Endodermal cell (in vitro differentiated cells): Measurements from ENCODE around the gene JAZF1. TPM values are rescaled to one million over a fixed set of nuclear protein-coding genes. Genes with fewer than 3 reads are reported as not detected.

ENCODE experiments used
- DNase-seq: peaks from one replicate; pipeline ENCODE4 v3.0.0-alpha.2; 2017
- H3K27ac ChIP-seq: 2 replicates; pipeline ENCODE4 v1.5.1; 2013; ENCODE audit warnings: mild to moderate bottlenecking, low read depth, low read length, moderate library complexity
- H3K27me3 ChIP-seq: 2 replicates; pipeline ENCODE4 v1.6.1; 2013; ENCODE audit warnings: mild to moderate bottlenecking, low read length, moderate library complexity; ENCODE audit not compliant: insufficient read depth, control insufficient read depth, poor library complexity, severe bottlenecking
- H3K36me3 ChIP-seq: 2 replicates; pipeline ENCODE4 v1.7.0; 2013; ENCODE audit warnings: mild to moderate bottlenecking, low read length, moderate library complexity; ENCODE audit not compliant: control insufficient read depth, insufficient read depth
- H3K4me1 ChIP-seq: one replicate; pipeline ENCODE4 v1.7.0; 2013; ENCODE audit warnings: low read length; ENCODE audit not compliant: control insufficient read depth, insufficient read depth
- H3K4me3 ChIP-seq: 2 replicates; pipeline ENCODE4 v1.5.1; 2013; ENCODE audit warnings: mild to moderate bottlenecking, low read length, moderate library complexity
- H3K9ac ChIP-seq: 2 replicates; pipeline ENCODE4 v1.6.1; 2013; ENCODE audit warnings: mild to moderate bottlenecking, low read length, moderate library complexity; ENCODE audit not compliant: poor library complexity, severe bottlenecking; ENCODE audit errors: extremely low read depth
- H3K9me3 ChIP-seq: 2 replicates; pipeline ENCODE4 v1.6.1; 2013; ENCODE audit warnings: mild to moderate bottlenecking, low read length, moderate library complexity; ENCODE audit not compliant: control insufficient read depth
- H3K27ac Mint-ChIP-seq: 2 replicates; pipeline ENCODE4 v1.8.0; 2020; ENCODE audit warnings: mixed read lengths
- H3K27me3 Mint-ChIP-seq: 2 replicates; pipeline ENCODE4 v1.8.0; 2021; ENCODE audit warnings: mild to moderate bottlenecking, mixed read lengths; ENCODE audit not compliant: insufficient read depth
- H3K36me3 Mint-ChIP-seq: 2 replicates; pipeline ENCODE4 v1.8.0; 2020; ENCODE audit warnings: low read depth, mixed read lengths
- H3K4me1 Mint-ChIP-seq: 2 replicates; pipeline ENCODE4 v1.8.0; 2020; ENCODE audit warnings: mixed read lengths
- H3K4me3 Mint-ChIP-seq: 2 replicates; pipeline ENCODE4 v1.8.0; 2020; ENCODE audit warnings: mild to moderate bottlenecking, moderate library complexity, mixed read lengths
- H3K9me3 Mint-ChIP-seq: 2 replicates; pipeline ENCODE4 v1.8.0; 2020; ENCODE audit warnings: mild to moderate bottlenecking, mixed read lengths
- WGBS, 2 experiments: methylation state at CpG; one replicate each; pipeline versions ENCODE4 v1.1.5 to v1.1.7; 2013; ENCODE audit warnings: missing lambda C conversion rate in 2 of 2, mixed read lengths in 1 of 2; ENCODE audit not compliant: insufficient coverage in 1 of 2, insufficient read length in 1 of 2; 5-methylcytosine and 5-hydroxymethylcytosine counted together
- total RNA-seq, 2 donors: library from RNA; stranded (reverse); fragmentation: NEBNext Ultra II Directional in 1 of 2; extraction: Animal tissue kit (Norgen Biotek cat#: 25700) in 1 of 2; gene quantifications; 2 replicates in 1 of 2; 3 replicates in 1 of 2; pipeline ENCODE4 v1.2.1, GENCODE V29; 2021
- TF ChIP-seq, protein P1 (sequence below): fragments of 200-600 bp; sonication (generic); conservative IDR thresholded peaks from 2 replicates; pipeline ENCODE4 v1.5.0; 2021; ENCODE audit warnings: antibody characterized with exemption, mild to moderate bottlenecking

Gene JAZF1
- total RNA-seq, 2 donors from 2014 or later = 18.3 to 33.6 TPM

DNA sequence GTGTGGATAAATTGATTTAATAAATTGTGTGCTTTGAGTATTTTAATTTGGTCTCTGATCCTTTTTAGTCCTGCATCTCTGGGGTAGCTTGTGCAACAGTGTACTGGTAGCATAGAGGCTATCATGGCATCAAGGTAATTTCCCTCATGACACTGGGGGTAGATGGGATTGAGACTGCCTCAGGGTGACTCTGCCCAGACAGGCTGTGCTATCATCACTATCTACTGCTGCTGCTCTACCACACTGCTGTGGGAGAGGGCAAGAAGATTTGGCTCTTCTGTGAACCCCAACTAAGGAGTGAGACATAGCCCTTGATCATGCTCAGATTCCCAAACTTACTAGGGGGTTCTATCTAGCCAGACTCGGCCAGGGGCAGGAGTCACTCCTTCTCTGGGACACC, 43.6 kb upstream of the JAZF1 start:
- H3K36me3 Mint-ChIP-seq = no peaks in the 10 kb centered on the region
- no peak overlapping the region for H3K4me3 ChIP-seq
- no peaks in the 10 kb centered on the region for H3K9me3 Mint-ChIP-seq
- peaks cover 5% of the 10 kb centered on the region for H3K4me1 ChIP-seq
- no peak overlapping the region for H3K27ac Mint-ChIP-seq
- TF ChIP-seq, protein P1, sequence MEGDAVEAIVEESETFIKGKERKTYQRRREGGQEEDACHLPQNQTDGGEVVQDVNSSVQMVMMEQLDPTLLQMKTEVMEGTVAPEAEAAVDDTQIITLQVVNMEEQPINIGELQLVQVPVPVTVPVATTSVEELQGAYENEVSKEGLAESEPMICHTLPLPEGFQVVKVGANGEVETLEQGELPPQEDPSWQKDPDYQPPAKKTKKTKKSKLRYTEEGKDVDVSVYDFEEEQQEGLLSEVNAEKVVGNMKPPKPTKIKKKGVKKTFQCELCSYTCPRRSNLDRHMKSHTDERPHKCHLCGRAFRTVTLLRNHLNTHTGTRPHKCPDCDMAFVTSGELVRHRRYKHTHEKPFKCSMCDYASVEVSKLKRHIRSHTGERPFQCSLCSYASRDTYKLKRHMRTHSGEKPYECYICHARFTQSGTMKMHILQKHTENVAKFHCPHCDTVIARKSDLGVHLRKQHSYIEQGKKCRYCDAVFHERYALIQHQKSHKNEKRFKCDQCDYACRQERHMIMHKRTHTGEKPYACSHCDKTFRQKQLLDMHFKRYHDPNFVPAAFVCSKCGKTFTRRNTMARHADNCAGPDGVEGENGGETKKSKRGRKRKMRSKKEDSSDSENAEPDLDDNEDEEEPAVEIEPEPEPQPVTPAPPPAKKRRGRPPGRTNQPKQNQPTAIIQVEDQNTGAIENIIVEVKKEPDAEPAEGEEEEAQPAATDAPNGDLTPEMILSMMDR = no peak
- no peaks in the 10 kb centered on the region for H3K9me3 ChIP-seq
- H3K4me3 Mint-ChIP-seq = no peak overlapping the region
- H3K4me1 Mint-ChIP-seq = peaks cover 26% of the 10 kb centered on the region
- no peak for DNase-seq
- H3K36me3 ChIP-seq = no peaks in the 10 kb centered on the region
- H3K27me3 Mint-ChIP-seq = no peaks in the 10 kb centered on the region
- H3K27ac ChIP-seq = no peak overlapping the region
- peaks cover 8% of the 10 kb centered on the region for H3K27me3 ChIP-seq
- WGBS, 2 experiments = 86% methylated on average over 1 of the region's 1 CpG; no CpG with 5 or more reads in 1 of the 2 experiments
- H3K9ac ChIP-seq = no peak overlapping the region

DNA sequence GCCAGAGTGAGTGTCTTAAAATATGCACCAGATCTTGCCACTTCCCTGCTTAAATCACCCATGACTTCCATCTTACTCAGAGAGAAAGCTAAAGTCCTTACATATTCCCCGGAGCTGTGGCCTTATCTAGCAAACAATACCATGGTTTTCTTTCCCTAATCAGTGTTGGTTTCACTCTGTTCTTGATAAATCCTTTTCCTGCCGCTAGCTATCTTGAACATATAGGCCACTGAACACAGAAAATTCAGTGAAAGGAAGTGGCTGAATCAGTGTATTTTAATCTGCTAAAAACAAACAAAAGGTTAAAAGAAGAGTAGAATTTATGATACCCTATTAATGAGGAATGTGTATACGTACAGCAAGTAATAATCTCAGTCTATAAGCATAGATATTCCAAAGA, 42.0 kb upstream of the JAZF1 start:
- peaks cover 26% of the 10 kb centered on the region for H3K4me1 Mint-ChIP-seq
- Histone ChIP-seq H3K9ac (no peak overlapping the region), H3K27me3 (peaks cover 8% of the 10 kb centered on the region), H3K36me3 (no peaks in the 10 kb centered on the region), H3K9me3 (no peaks in the 10 kb centered on the region), H3K27ac (no peak overlapping the region), H3K4me3 (no peak overlapping the region), H3K4me1 (peaks cover 5% of the 10 kb centered on the region)
- no peak overlapping the region for H3K27ac Mint-ChIP-seq
- TF ChIP-seq, protein P1 = no peak
- DNase-seq = no peak
- WGBS, 2 experiments = 54 to 83% methylated on average over 1 to 2 of the region's 3 CpGs
- no peaks in the 10 kb centered on the region for H3K36me3 Mint-ChIP-seq
- peaks cover 3% of the 10 kb centered on the region for H3K27me3 Mint-ChIP-seq
- H3K9me3 Mint-ChIP-seq = no peaks in the 10 kb centered on the region
- H3K4me3 Mint-ChIP-seq = no peak overlapping the region

DNA sequence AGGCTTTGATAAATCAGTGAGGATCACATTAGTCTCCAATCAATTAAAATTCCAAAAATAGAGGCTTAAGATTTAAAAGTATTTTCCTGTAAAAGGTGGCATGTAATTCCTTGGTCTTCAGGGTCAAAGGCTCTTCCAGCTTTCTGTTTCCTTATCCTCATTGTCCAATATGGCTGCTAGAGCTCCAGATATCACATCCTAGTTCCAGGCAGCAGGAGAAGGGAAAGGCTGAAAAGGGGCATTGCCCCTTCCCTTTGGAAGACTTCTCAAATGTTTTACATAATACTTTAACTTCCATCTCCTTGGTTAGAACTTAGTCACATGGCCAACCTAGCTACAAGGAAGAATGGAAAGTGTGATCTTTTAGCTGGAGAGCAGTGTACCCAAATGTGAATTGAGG, 39.2 kb upstream of the JAZF1 start:
- Mint-ChIP-seq H3K27ac (no peak overlapping the region), H3K36me3 (no peaks in the 10 kb centered on the region), H3K4me1 (peaks cover 24% of the 10 kb centered on the region), H3K27me3 (peaks cover 3% of the 10 kb centered on the region), H3K9me3 (no peaks in the 10 kb centered on the region), H3K4me3 (no peak overlapping the region)
- Histone ChIP-seq H3K4me3 (no peak overlapping the region), H3K27me3 (peaks cover 8% of the 10 kb centered on the region), H3K36me3 (no peaks in the 10 kb centered on the region), H3K4me1 (peaks cover 13% of the 10 kb centered on the region), H3K27ac (no peak overlapping the region), H3K9ac (no peak overlapping the region), H3K9me3 (no peaks in the 10 kb centered on the region)
- TF ChIP-seq, protein P1 = no peak
- DNase-seq = no peak
